GM13977 (cell line): ENCODE data around the gene SETD4.
A peak's percentile ranks its signal among the peaks of the same experiment; 100 is the strongest.

Experiments used
- DNase-seq: peaks from one replicate; pipeline ENCODE4 v3.0.0; 2012; ENCODE audit warnings: low spot score
- in situ Hi-C: fragments of 300-500 bp; cut with MboI; formaldehyde crosslinking; loops from one replicate; pipeline ENCODE4 v1.12.0; 2022; ENCODE audit warnings: low sequenced_read_pairs, low pct_unique_long_range_greater_than_20kb, mixed read lengths, inconsistent platforms; ENCODE audit not compliant: unreplicated experiment
- TF ChIP-seq, protein P1 (sequence below): IDR thresholded peaks from 2 replicates; pipeline ENCODE4 v1.5.1; 2012; ENCODE audit warnings: mild to moderate bottlenecking, control low read depth; ENCODE audit not compliant: insufficient read depth; ENCODE audit errors: extremely low read depth, missing control alignments

The SETD4 gene, protein sequence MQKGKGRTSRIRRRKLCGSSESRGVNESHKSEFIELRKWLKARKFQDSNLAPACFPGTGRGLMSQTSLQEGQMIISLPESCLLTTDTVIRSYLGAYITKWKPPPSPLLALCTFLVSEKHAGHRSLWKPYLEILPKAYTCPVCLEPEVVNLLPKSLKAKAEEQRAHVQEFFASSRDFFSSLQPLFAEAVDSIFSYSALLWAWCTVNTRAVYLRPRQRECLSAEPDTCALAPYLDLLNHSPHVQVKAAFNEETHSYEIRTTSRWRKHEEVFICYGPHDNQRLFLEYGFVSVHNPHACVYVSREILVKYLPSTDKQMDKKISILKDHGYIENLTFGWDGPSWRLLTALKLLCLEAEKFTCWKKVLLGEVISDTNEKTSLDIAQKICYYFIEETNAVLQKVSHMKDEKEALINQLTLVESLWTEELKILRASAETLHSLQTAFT

DNA sequence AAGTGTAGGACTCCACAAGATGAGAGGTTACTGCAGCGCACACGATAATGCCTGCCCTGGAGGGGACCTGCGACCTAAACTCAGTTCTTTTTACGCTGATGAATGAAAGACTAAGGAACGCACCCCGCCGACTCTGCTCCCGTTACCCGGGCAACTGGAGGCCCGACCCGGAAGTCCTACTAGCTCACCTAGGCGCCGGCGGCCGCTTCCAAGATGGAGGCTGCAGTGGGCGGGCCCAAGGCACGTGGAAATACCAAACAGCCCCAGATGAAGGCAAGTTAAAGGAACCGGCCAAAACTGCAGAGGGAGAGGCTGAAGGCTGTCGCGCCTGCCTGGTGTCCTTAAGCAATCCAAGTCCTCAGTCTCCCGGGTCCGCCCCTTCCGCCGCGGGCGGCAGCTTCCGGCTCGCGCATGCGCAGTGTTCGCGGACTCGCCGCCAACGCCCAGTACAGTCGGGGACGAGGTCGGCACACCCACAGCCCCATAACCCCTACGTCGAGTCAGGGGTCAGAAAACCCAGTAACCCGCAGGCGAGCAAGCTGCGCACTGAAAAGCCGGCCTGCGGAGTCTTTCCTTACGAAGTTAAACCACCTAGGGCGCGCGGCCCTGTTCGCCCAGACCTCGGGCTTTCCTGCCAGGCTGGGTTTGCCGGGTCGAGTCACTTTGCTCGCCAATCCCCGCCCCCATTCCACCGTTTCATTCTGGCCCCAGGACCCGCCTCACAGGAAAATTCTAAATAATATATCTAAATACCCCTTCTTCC is at the start of gene SETD4:
Gene SETD4, minus strand, starts transcription at position 368 of the 763 bp plus-strand sequence. CDS start 1,638 bp downstream, outside the sequence.
- TF ChIP-seq, protein P1, sequence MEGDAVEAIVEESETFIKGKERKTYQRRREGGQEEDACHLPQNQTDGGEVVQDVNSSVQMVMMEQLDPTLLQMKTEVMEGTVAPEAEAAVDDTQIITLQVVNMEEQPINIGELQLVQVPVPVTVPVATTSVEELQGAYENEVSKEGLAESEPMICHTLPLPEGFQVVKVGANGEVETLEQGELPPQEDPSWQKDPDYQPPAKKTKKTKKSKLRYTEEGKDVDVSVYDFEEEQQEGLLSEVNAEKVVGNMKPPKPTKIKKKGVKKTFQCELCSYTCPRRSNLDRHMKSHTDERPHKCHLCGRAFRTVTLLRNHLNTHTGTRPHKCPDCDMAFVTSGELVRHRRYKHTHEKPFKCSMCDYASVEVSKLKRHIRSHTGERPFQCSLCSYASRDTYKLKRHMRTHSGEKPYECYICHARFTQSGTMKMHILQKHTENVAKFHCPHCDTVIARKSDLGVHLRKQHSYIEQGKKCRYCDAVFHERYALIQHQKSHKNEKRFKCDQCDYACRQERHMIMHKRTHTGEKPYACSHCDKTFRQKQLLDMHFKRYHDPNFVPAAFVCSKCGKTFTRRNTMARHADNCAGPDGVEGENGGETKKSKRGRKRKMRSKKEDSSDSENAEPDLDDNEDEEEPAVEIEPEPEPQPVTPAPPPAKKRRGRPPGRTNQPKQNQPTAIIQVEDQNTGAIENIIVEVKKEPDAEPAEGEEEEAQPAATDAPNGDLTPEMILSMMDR: no peak
- in situ Hi-C loops: no loop called here
- DNase-seq: peak; percentile 95

DNA sequence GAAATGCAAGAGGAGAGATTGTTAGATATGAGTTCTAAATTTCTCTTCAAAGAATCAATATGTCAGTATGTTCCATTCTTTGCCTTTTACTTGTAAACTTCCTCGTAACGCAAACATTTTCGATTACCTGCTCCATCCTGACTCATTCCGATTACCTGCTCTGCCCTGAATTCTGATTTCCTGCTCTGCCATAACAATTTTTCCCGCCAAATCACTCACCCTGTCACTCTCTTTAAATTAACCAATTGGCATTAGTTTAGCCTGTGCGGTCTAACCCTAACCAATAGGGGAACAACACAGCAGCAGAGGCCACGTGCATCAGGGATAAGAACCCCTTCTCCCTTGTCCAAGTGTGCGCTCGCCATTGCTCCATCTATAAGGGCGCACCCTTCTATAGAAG is 49.5 kb upstream of the SETD4 start:
- TF ChIP-seq, protein P1: no peak
- DNase-seq: no peak
- in situ Hi-C loops: no loop called here

DNA sequence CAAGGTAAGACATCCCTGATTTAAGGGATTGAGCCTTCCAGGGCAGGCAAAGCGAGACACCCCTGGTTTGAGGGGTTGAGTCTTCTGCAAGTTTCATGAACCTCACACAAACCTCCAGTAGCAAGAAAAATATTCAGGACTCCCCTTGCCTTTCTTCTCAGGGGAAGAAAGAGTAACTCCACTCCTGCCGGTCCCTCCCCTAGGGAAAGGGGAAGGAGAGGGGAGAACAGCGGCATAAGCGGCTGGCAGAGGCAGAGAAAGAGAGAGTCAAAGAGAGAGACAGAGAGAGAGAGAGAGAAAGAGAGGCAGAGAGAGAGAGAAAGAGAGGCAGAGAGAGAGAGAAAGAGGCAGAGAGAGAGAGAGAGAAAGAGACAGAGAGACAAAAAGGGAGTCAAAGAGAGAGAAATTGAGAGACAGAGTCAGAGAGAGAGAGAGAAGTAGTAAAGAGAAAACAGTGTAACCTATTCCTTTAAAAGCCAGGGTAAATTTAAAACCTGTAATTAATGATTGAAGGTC is 45.1 kb upstream of the SETD4 start:
- TF ChIP-seq, protein P1: no peak
- DNase-seq: no peak
- in situ Hi-C loops: no loop called here

DNA sequence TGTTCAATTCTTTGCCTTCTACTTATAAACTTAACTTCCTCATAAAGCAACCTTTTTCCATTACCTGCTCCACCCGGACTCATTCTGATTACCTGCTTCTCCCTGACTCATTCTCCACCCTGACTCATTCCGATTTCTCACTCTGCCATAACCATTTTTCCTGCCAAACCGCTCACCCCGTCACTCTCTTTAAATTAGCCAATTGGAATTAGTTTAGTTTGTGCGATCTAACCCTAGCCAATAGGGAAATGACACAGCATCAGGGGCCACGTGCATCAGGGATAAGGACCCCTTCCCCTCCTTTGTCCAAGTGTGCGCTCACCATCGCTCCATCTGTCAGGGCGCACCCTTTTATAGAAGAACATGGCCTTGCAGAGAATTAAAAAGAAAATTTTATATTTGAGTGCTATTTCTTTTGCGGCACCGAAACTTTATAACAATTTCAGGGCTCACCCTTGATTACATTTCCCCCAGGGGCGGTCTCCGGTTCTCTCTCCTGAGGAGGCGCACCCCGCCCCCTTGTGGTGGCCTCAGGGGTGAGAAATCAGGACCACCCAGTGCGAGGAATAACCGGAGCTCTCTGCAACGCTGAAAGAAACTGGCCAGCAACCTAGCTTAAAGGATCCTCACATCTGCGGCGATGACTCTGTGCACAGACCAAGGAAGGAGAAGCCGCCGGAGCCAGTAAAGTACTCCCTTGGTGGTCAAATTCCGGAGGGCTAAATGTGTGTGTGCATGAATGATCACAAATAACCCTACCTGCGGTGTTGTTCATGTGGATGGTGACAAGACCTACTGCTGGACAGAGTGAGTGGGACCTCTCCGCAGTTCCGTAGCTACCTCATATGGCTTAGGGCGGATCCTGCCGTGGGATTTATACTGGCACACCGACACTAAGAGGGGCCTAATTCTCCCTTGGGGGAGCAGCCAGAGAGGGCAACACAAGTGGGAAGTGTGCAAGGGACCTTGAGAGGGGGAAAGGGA is 44.3 kb upstream of the SETD4 start:
- in situ Hi-C loops: no loop called here
- TF ChIP-seq, protein P1: peak; percentile 31
- no peak for DNase-seq

DNA sequence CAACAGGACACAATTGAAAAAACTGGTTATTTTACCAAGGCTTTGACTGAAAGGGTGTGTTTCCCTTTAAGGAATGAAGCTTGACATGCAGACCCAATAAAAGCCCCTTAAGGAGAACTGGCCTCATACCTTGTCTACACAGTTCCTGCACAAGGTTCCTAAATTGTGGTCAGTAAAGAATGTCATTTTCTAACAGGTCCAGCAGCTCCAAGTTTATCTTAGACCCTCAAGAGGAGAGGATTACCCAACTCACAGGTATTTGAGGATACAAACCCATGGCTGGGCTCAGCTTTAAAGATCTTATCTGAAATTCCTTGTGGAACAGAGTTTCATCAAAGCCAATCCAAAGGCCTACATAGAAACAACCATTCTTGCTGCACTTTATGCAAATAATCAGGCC is 43.1 kb upstream of the SETD4 start:
- DNase-seq: no peak
- TF ChIP-seq, protein P1: no peak
- in situ Hi-C loops: no loop called here
